SK-N-SH treated with all-trans-retinoic acid at 6 μM for 48 hours (cell line): Measurements from ENCODE around the gene TESPA1.

Experiments
- TCF4 ChIP-seq: fragments of 250-450 bp; sonication (Bioruptor Pico); IDR thresholded peaks from 2 replicates; pipeline ENCODE4 v1.8.0; 2021; ENCODE audit warnings: mild to moderate bottlenecking, moderate library complexity, borderline replicate concordance
- ZFP30 ChIP-seq: fragments of 450-650 bp; formaldehyde crosslinking; IDR thresholded peaks from 2 replicates; pipeline ENCODE4 v1.5.0; 2022; ENCODE audit warnings: mild to moderate bottlenecking, moderate library complexity
- ZNF565 ChIP-seq: fragments of 450-650 bp; formaldehyde crosslinking; conservative IDR thresholded peaks from 2 replicates; pipeline ENCODE4 v1.5.0; 2020; ENCODE audit warnings: low read depth, mild to moderate bottlenecking, moderate library complexity
- ZNF70 ChIP-seq: fragments of 450-650 bp; formaldehyde crosslinking; IDR thresholded peaks from 2 replicates; pipeline ENCODE4 v1.5.0; 2020; ENCODE audit warnings: mild to moderate bottlenecking, moderate library complexity
- TF ChIP-seq, protein P1 (sequence below): fragments of 250-450 bp; sonication (Bioruptor Pico); IDR thresholded peaks from 2 replicates; pipeline ENCODE4 v1.8.0; 2020; ENCODE audit warnings: mild to moderate bottlenecking, moderate library complexity, borderline replicate concordance
- TF ChIP-seq, protein P2 (sequence below): fragments of 250-450 bp; sonication (Bioruptor Pico); IDR thresholded peaks from 2 replicates; pipeline ENCODE4 v1.5.1; 2020; ENCODE audit warnings: low read depth, mild to moderate bottlenecking, moderate library complexity
- TF ChIP-seq, protein P3 (sequence below): fragments of 250-450 bp; sonication (Bioruptor Pico); IDR thresholded peaks from 2 replicates; pipeline ENCODE4 v1.5.1; 2021; ENCODE audit warnings: mild to moderate bottlenecking, moderate library complexity

DNA sequence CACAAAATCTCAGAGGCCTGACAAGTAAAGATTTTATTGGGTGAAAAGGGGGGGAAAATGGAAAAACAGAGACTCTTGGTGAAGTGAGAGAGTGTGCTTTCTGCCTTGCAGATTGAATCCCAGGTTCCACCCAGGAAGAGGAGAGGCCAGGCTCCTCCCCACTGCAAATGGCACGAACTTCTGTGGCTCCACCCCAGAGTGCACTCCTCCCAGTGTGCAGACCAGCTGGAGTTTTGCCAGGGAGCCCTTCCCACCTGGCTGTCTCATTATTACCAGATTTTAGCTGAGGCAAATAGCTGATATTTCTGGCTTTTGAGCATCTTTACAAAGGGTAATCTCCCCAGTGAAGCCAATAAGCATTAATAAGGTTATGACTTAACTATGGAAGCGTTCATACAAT lies 51.9 kb downstream of the TESPA1 start:
- TF ChIP-seq, protein P1, sequence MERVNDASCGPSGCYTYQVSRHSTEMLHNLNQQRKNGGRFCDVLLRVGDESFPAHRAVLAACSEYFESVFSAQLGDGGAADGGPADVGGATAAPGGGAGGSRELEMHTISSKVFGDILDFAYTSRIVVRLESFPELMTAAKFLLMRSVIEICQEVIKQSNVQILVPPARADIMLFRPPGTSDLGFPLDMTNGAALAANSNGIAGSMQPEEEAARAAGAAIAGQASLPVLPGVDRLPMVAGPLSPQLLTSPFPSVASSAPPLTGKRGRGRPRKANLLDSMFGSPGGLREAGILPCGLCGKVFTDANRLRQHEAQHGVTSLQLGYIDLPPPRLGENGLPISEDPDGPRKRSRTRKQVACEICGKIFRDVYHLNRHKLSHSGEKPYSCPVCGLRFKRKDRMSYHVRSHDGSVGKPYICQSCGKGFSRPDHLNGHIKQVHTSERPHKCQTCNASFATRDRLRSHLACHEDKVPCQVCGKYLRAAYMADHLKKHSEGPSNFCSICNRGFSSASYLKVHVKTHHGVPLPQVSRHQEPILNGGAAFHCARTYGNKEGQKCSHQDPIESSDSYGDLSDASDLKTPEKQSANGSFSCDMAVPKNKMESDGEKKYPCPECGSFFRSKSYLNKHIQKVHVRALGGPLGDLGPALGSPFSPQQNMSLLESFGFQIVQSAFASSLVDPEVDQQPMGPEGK (CRISPR knock-in tag): no peak
- TF ChIP-seq TCF4 (no peak), ZNF70 (CRISPR knock-in tag) (no peak), ZNF565 (CRISPR knock-in tag) (no peak), ZFP30 (CRISPR knock-in tag) (no peak)
- TF ChIP-seq, protein P2, sequence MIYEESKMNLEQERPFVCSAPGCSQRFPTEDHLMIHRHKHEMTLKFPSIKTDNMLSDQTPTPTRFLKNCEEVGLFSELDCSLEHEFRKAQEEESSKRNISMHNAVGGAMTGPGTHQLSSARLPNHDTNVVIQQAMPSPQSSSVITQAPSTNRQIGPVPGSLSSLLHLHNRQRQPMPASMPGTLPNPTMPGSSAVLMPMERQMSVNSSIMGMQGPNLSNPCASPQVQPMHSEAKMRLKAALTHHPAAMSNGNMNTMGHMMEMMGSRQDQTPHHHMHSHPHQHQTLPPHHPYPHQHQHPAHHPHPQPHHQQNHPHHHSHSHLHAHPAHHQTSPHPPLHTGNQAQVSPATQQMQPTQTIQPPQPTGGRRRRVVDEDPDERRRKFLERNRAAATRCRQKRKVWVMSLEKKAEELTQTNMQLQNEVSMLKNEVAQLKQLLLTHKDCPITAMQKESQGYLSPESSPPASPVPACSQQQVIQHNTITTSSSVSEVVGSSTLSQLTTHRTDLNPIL: no peak
- TF ChIP-seq, protein P3, sequence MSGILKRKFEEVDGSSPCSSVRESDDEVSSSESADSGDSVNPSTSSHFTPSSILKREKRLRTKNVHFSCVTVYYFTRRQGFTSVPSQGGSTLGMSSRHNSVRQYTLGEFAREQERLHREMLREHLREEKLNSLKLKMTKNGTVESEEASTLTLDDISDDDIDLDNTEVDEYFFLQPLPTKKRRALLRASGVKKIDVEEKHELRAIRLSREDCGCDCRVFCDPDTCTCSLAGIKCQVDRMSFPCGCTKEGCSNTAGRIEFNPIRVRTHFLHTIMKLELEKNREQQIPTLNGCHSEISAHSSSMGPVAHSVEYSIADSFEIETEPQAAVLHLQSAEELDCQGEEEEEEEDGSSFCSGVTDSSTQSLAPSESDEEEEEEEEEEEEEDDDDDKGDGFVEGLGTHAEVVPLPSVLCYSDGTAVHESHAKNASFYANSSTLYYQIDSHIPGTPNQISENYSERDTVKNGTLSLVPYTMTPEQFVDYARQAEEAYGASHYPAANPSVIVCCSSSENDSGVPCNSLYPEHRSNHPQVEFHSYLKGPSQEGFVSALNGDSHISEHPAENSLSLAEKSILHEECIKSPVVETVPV (CRISPR knock-in tag): no peak
